WTC11 (cell line): Measurements from ENCODE around the gene RAB24. TPM values are rescaled to one million over a fixed set of nuclear protein-coding genes. Genes with fewer than 3 reads are reported as not detected.

Source experiments
- ATAC-seq: fragments of 200-7000 bp; cut with Tn5 transposase; 2 replicates; pipeline ENCODE4 v1.10.0; 2021; ENCODE audit warnings: mild to moderate bottlenecking, moderate library complexity
- CTCF ChIA-PET: fragments of 300-600 bp; sonication (Branson Sonifier 250); formaldehyde crosslinking; loops from one replicate; lab custom pipeline; 2021; ENCODE audit warnings: antibody characterized with exemption; lab: Charles Lee
- POLR2A ChIA-PET: fragments of 350-600 bp; sonication (Branson Sonifier 250); formaldehyde crosslinking; loops from one replicate; lab custom pipeline; 2021; ENCODE audit warnings: antibody characterized with exemption; lab: Charles Lee
- DNase-seq: peaks from one replicate; pipeline ENCODE4 v3.0.0; 2021; ENCODE audit warnings: low spot score
- H3K27ac Mint-ChIP-seq: 2 replicates; pipeline ENCODE4 v1.8.0; 2021; ENCODE audit warnings: mixed read lengths
- H3K27me3 Mint-ChIP-seq: 2 replicates; pipeline ENCODE4 v1.8.0; 2021; ENCODE audit warnings: low read depth, mild to moderate bottlenecking, moderate library complexity, mixed read lengths
- H3K36me3 Mint-ChIP-seq: 2 replicates; pipeline ENCODE4 v1.8.0; 2021; ENCODE audit warnings: mixed read lengths
- H3K4me1 Mint-ChIP-seq: 2 replicates; pipeline ENCODE4 v1.8.0; 2022; ENCODE audit warnings: mixed read lengths
- H3K4me3 Mint-ChIP-seq: 2 replicates; pipeline ENCODE4 v1.8.0; 2021; ENCODE audit warnings: mild to moderate bottlenecking, moderate library complexity, mixed read lengths
- H3K9me3 Mint-ChIP-seq: 2 replicates; pipeline ENCODE4 v1.8.0; 2021; ENCODE audit warnings: mixed read lengths
- ELF4 ChIP-seq: sonication (generic); formaldehyde crosslinking; IDR thresholded peaks from 2 replicates; pipeline ENCODE4 v1.8.1; 2022; ENCODE audit warnings: low read depth, mild to moderate bottlenecking, moderate library complexity, missing genetic modification reagents
- GABPB1 ChIP-seq: sonication (generic); formaldehyde crosslinking; IDR thresholded peaks from 2 replicates; pipeline ENCODE4 v1.8.1; 2023; ENCODE audit warnings: mild to moderate bottlenecking, missing genetic modification reagents
- GTF2I ChIP-seq: fragments of 250-450 bp; sonication (Bioruptor Pico); conservative IDR thresholded peaks from 2 replicates; pipeline ENCODE4 v1.4.0; 2021; ENCODE audit warnings: mild to moderate bottlenecking
- MYBL2 ChIP-seq: sonication (generic); formaldehyde crosslinking; IDR thresholded peaks from 2 replicates; pipeline ENCODE4 v1.8.1; 2023; ENCODE audit warnings: mild to moderate bottlenecking, moderate library complexity, missing genetic modification reagents
- RELA ChIP-seq: sonication (generic); formaldehyde crosslinking; IDR thresholded peaks from 2 replicates; pipeline ENCODE4 v1.8.1; 2022; ENCODE audit warnings: missing genetic modification reagents, mild to moderate bottlenecking, borderline replicate concordance
- ZNF138 ChIP-seq: sonication (generic); formaldehyde crosslinking; conservative IDR thresholded peaks from 2 replicates; pipeline ENCODE4 v1.8.1; 2022; ENCODE audit warnings: mild to moderate bottlenecking, moderate library complexity, missing genetic modification reagents
- ZNF219 ChIP-seq: sonication (generic); formaldehyde crosslinking; IDR thresholded peaks from 2 replicates; pipeline ENCODE4 v1.8.0; 2023; ENCODE audit warnings: missing genetic modification reagents, mild to moderate bottlenecking, borderline replicate concordance
- ZNF317 ChIP-seq: sonication (generic); formaldehyde crosslinking; IDR thresholded peaks from 2 replicates; pipeline ENCODE4 v1.8.1; 2023; ENCODE audit warnings: low read depth, mild to moderate bottlenecking, moderate library complexity, missing genetic modification reagents, borderline replicate concordance
- ZNF396 ChIP-seq: fragments of 250-450 bp; sonication (Bioruptor Pico); IDR thresholded peaks from 2 replicates; pipeline ENCODE4 v1.8.0; 2021; ENCODE audit warnings: mild to moderate bottlenecking, moderate library complexity, borderline replicate concordance
- total RNA-seq: library from RNA; stranded (reverse); gene quantifications from 3 replicates; pipeline ENCODE4 v1.2.3, GENCODE V29; 2021
- TF ChIP-seq, protein P1 (sequence below): sonication (generic); formaldehyde crosslinking; conservative IDR thresholded peaks from 2 replicates; pipeline ENCODE4 v1.8.1; 2022; ENCODE audit warnings: mild to moderate bottlenecking, missing genetic modification reagents
- TF ChIP-seq, protein P2 (sequence below): sonication (generic); formaldehyde crosslinking; IDR thresholded peaks from 2 replicates; pipeline ENCODE4 v1.8.1; 2022; ENCODE audit warnings: low read depth, missing genetic modification reagents, borderline replicate concordance
- TF ChIP-seq, protein P3 (sequence below): fragments of 250-450 bp; sonication (Bioruptor Pico); IDR thresholded peaks from 2 replicates; pipeline ENCODE4 v1.8.0; 2021; ENCODE audit warnings: mild to moderate bottlenecking
- TF ChIP-seq, protein P4 (sequence below): fragments of 200-600 bp; IDR thresholded peaks from 2 replicates; pipeline ENCODE4 v1.8.0; 2022; ENCODE audit warnings: antibody characterized with exemption
- TF ChIP-seq, protein P5 (sequence below): sonication (generic); formaldehyde crosslinking; IDR thresholded peaks from 2 replicates; pipeline ENCODE4 v1.8.0; 2022; ENCODE audit warnings: mild to moderate bottlenecking, missing genetic modification reagents
- TF ChIP-seq, protein P6 (sequence below): sonication (generic); formaldehyde crosslinking; IDR thresholded peaks from 2 replicates; pipeline ENCODE4 v1.8.1; 2022; ENCODE audit warnings: mild to moderate bottlenecking, moderate library complexity, missing genetic modification reagents
- TF ChIP-seq, protein P7 (sequence below): sonication (generic); formaldehyde crosslinking; IDR thresholded peaks from 2 replicates; pipeline ENCODE4 v1.8.1; 2023; ENCODE audit warnings: mild to moderate bottlenecking, missing genetic modification reagents
- TF ChIP-seq, protein P8 (sequence below): sonication (generic); formaldehyde crosslinking; IDR thresholded peaks from 2 replicates; pipeline ENCODE4 v1.8.0; 2022; ENCODE audit warnings: mild to moderate bottlenecking, missing genetic modification reagents
- TF ChIP-seq, protein P9 (sequence below): sonication (generic); formaldehyde crosslinking; IDR thresholded peaks from 2 replicates; pipeline ENCODE4 v1.8.1; 2023; ENCODE audit warnings: mild to moderate bottlenecking, missing genetic modification reagents, borderline replicate concordance

The RAB24 gene
- total RNA-seq, 1 experiment from 2014 or later: 37.0 TPM

DNA sequence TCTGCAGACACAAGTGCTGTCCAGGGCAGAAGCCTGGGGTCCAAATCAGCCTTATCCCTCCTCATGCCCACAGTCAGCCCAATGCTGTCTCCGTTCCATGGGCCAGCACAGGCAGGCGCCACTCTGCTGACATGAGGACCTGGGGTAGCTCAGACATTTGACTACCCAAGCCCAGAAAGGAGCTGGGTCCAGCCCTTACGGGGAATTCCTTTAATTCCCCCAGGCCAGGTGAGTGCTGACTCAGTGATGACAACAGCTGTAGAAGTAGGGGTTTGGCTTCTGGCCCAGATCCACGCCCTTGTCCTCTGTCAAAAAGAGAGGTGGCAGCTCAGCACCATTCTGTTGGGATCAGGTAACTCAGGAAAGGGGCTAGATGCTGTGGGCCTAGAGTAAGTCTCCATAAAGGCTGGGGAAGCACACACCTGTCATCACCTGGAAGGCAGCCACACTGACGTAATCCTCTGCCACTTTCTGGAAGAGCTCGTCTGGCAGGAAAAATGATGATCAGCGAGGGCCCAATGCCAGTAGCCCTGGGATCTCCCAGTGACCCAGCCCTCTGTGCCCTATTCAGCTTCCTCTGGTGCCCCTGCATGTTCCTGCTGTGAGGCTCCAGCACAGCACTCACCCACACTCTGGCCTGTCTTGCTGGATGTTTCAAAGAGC, 1.9 kb downstream of the RAB24 start:
- Mint-ChIP-seq H3K27me3 (no peaks in the 10 kb centered on the region), H3K4me3 (peak overlapping the region; percentile 93; the same call in 1 of the 2 replicates), H3K27ac (peak overlapping the region; percentile 27; the same call in 1 of the 2 replicates), H3K36me3 (peaks cover 24% of the 10 kb centered on the region), H3K9me3 (no peaks in the 10 kb centered on the region), H3K4me1 (peaks cover 49% of the 10 kb centered on the region)
- ATAC-seq: no peak
- ChIA-PET CTCF (interaction anchor here (1.1 to 2.2 kb wide), 8 partner anchors 9 to 192 kb away, joined by 3 to 16 read pairs (median 6); no protein-coding TSS in a partner anchor), POLR2A (interaction anchor here (0.6 to 1.7 kb wide), 3 partner anchors 169 to 354 kb away, joined by 4 to 7 read pairs (median 5); partner anchors contain the start of gene PDLIM7)
- no peak for TF ChIP-seq ZNF219 (CRISPR knock-in tag)
- no peak for TF ChIP-seq MYBL2 (CRISPR knock-in tag)
- TF ChIP-seq, protein P1, sequence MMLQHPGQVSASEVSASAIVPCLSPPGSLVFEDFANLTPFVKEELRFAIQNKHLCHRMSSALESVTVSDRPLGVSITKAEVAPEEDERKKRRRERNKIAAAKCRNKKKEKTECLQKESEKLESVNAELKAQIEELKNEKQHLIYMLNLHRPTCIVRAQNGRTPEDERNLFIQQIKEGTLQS (CRISPR knock-in tag): no peak
- TF ChIP-seq, protein P2, sequence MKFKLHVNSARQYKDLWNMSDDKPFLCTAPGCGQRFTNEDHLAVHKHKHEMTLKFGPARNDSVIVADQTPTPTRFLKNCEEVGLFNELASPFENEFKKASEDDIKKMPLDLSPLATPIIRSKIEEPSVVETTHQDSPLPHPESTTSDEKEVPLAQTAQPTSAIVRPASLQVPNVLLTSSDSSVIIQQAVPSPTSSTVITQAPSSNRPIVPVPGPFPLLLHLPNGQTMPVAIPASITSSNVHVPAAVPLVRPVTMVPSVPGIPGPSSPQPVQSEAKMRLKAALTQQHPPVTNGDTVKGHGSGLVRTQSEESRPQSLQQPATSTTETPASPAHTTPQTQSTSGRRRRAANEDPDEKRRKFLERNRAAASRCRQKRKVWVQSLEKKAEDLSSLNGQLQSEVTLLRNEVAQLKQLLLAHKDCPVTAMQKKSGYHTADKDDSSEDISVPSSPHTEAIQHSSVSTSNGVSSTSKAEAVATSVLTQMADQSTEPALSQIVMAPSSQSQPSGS (CRISPR knock-in tag): no peak
- TF ChIP-seq, protein P3, sequence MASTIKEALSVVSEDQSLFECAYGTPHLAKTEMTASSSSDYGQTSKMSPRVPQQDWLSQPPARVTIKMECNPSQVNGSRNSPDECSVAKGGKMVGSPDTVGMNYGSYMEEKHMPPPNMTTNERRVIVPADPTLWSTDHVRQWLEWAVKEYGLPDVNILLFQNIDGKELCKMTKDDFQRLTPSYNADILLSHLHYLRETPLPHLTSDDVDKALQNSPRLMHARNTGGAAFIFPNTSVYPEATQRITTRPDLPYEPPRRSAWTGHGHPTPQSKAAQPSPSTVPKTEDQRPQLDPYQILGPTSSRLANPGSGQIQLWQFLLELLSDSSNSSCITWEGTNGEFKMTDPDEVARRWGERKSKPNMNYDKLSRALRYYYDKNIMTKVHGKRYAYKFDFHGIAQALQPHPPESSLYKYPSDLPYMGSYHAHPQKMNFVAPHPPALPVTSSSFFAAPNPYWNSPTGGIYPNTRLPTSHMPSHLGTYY (CRISPR knock-in tag): no peak
- TF ChIP-seq ZNF396 (CRISPR knock-in tag): no peak
- TF ChIP-seq RELA: no peak
- no peak for TF ChIP-seq GABPB1 (CRISPR knock-in tag)
- TF ChIP-seq, protein P4, sequence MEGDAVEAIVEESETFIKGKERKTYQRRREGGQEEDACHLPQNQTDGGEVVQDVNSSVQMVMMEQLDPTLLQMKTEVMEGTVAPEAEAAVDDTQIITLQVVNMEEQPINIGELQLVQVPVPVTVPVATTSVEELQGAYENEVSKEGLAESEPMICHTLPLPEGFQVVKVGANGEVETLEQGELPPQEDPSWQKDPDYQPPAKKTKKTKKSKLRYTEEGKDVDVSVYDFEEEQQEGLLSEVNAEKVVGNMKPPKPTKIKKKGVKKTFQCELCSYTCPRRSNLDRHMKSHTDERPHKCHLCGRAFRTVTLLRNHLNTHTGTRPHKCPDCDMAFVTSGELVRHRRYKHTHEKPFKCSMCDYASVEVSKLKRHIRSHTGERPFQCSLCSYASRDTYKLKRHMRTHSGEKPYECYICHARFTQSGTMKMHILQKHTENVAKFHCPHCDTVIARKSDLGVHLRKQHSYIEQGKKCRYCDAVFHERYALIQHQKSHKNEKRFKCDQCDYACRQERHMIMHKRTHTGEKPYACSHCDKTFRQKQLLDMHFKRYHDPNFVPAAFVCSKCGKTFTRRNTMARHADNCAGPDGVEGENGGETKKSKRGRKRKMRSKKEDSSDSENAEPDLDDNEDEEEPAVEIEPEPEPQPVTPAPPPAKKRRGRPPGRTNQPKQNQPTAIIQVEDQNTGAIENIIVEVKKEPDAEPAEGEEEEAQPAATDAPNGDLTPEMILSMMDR: no peak
- no peak for TF ChIP-seq ELF4 (CRISPR knock-in tag)
- no peak for TF ChIP-seq ZNF138 (CRISPR knock-in tag)
- TF ChIP-seq, protein P5, sequence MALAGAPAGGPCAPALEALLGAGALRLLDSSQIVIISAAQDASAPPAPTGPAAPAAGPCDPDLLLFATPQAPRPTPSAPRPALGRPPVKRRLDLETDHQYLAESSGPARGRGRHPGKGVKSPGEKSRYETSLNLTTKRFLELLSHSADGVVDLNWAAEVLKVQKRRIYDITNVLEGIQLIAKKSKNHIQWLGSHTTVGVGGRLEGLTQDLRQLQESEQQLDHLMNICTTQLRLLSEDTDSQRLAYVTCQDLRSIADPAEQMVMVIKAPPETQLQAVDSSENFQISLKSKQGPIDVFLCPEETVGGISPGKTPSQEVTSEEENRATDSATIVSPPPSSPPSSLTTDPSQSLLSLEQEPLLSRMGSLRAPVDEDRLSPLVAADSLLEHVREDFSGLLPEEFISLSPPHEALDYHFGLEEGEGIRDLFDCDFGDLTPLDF: no peak
- TF ChIP-seq, protein P6, sequence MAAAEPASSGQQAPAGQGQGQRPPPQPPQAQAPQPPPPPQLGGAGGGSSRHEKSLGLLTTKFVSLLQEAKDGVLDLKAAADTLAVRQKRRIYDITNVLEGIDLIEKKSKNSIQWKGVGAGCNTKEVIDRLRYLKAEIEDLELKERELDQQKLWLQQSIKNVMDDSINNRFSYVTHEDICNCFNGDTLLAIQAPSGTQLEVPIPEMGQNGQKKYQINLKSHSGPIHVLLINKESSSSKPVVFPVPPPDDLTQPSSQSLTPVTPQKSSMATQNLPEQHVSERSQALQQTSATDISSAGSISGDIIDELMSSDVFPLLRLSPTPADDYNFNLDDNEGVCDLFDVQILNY (CRISPR knock-in tag): no peak
- no peak for TF ChIP-seq GTF2I (CRISPR knock-in tag)
- TF ChIP-seq, protein P7, sequence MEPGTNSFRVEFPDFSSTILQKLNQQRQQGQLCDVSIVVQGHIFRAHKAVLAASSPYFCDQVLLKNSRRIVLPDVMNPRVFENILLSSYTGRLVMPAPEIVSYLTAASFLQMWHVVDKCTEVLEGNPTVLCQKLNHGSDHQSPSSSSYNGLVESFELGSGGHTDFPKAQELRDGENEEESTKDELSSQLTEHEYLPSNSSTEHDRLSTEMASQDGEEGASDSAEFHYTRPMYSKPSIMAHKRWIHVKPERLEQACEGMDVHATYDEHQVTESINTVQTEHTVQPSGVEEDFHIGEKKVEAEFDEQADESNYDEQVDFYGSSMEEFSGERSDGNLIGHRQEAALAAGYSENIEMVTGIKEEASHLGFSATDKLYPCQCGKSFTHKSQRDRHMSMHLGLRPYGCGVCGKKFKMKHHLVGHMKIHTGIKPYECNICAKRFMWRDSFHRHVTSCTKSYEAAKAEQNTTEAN (CRISPR knock-in tag): no peak
- no peak for TF ChIP-seq ZNF317 (CRISPR knock-in tag)
- TF ChIP-seq, protein P8, sequence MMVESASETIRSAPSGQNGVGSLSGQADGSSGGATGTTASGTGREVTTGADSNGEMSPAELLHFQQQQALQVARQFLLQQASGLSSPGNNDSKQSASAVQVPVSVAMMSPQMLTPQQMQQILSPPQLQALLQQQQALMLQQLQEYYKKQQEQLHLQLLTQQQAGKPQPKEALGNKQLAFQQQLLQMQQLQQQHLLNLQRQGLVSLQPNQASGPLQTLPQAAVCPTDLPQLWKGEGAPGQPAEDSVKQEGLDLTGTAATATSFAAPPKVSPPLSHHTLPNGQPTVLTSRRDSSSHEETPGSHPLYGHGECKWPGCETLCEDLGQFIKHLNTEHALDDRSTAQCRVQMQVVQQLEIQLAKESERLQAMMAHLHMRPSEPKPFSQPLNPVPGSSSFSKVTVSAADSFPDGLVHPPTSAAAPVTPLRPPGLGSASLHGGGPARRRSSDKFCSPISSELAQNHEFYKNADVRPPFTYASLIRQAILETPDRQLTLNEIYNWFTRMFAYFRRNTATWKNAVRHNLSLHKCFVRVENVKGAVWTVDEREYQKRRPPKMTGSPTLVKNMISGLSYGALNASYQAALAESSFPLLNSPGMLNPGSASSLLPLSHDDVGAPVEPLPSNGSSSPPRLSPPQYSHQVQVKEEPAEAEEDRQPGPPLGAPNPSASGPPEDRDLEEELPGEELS (CRISPR knock-in tag): no peak
- TF ChIP-seq, protein P9, sequence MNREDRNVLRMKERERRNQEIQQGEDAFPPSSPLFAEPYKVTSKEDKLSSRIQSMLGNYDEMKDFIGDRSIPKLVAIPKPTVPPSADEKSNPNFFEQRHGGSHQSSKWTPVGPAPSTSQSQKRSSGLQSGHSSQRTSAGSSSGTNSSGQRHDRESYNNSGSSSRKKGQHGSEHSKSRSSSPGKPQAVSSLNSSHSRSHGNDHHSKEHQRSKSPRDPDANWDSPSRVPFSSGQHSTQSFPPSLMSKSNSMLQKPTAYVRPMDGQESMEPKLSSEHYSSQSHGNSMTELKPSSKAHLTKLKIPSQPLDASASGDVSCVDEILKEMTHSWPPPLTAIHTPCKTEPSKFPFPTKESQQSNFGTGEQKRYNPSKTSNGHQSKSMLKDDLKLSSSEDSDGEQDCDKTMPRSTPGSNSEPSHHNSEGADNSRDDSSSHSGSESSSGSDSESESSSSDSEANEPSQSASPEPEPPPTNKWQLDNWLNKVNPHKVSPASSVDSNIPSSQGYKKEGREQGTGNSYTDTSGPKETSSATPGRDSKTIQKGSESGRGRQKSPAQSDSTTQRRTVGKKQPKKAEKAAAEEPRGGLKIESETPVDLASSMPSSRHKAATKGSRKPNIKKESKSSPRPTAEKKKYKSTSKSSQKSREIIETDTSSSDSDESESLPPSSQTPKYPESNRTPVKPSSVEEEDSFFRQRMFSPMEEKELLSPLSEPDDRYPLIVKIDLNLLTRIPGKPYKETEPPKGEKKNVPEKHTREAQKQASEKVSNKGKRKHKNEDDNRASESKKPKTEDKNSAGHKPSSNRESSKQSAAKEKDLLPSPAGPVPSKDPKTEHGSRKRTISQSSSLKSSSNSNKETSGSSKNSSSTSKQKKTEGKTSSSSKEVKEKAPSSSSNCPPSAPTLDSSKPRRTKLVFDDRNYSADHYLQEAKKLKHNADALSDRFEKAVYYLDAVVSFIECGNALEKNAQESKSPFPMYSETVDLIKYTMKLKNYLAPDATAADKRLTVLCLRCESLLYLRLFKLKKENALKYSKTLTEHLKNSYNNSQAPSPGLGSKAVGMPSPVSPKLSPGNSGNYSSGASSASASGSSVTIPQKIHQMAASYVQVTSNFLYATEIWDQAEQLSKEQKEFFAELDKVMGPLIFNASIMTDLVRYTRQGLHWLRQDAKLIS (CRISPR knock-in tag): no peak
- DNase-seq: no peak
